GM12878 (cell line): Measurements from ENCODE around the gene PPIA. TPM values are rescaled to one million over a fixed set of nuclear protein-coding genes. Genes with fewer than 3 reads are reported as not detected.

Source experiments
- BCLAF1 ChIP-seq: fragments of 450-650 bp; IDR thresholded peaks from 2 replicates; pipeline ENCODE4 v1.6.1; 2017; ENCODE audit warnings: antibody characterized with exemption, mild to moderate bottlenecking, moderate library complexity
- CEBPB ChIP-seq, 2 experiments: fragments of 150-350 bp in 1 of 2; IDR thresholded peaks; 2 replicates each; pipeline ENCODE4 v1.6.1; 2012 to 2014; ENCODE audit warnings: low read depth in 2 of 2, low read length in 2 of 2, borderline replicate concordance in 1 of 2, inconsistent platforms in 1 of 2
- CTCF ChIP-seq, 3 experiments: IDR thresholded peaks in 2 of 3; conservative IDR thresholded peaks in 1 of 3; 2 replicates each; pipeline ENCODE4 v1.5.1; 2011; ENCODE audit warnings: low read depth in 3 of 3, low read length in 3 of 3, mild to moderate bottlenecking in 3 of 3, control low read depth in 2 of 3, moderate library complexity in 2 of 3, inconsistent platforms in 1 of 3, mixed read lengths in 1 of 3; ENCODE audit not compliant: control insufficient read depth in 2 of 3, insufficient read depth in 1 of 3; ENCODE audit errors: extremely low read depth in 1 of 3
- ESRRA ChIP-seq: IDR thresholded peaks from 2 replicates; pipeline ENCODE4 v1.6.1; 2012; ENCODE audit warnings: mild to moderate bottlenecking, low read length, improper control_type of control experiment
- EZH2 ChIP-seq: IDR thresholded peaks from 2 replicates; pipeline ENCODE4 v1.6.1; 2012; ENCODE audit warnings: low read depth, mild to moderate bottlenecking, control low read depth, inconsistent platforms, low read length, borderline replicate concordance; ENCODE audit not compliant: control insufficient read depth
- KAT2A ChIP-seq: conservative IDR thresholded peaks from 2 replicates; pipeline ENCODE4 v1.6.1; 2011; ENCODE audit warnings: low read depth, low read length; ENCODE audit not compliant: control insufficient read depth
- NFXL1 ChIP-seq: fragments of 450-650 bp; IDR thresholded peaks from 2 replicates; pipeline ENCODE4 v1.6.1; 2017; ENCODE audit warnings: antibody characterized with exemption, mild to moderate bottlenecking, borderline replicate concordance
- NR2F1 ChIP-seq: fragments of 450-650 bp; conservative IDR thresholded peaks from 2 replicates; pipeline ENCODE4 v1.6.1; 2017; ENCODE audit warnings: mild to moderate bottlenecking
- RAD21 ChIP-seq: IDR thresholded peaks from 2 replicates; pipeline ENCODE4 v1.6.1; 2011; ENCODE audit warnings: mild to moderate bottlenecking, low read depth, low read length, moderate library complexity; ENCODE audit not compliant: insufficient read depth
- RELA ChIP-seq: fragments of 450-650 bp; IDR thresholded peaks from 2 replicates; pipeline ENCODE4 v1.8.0; 2014; ENCODE audit warnings: borderline replicate concordance; ENCODE audit not compliant: partially characterized antibody
- SKIL ChIP-seq: fragments of 450-650 bp; IDR thresholded peaks from 2 replicates; pipeline ENCODE4 v1.6.1; 2017; ENCODE audit warnings: mild to moderate bottlenecking, low read depth, inconsistent platforms; ENCODE audit not compliant: poor library complexity, severe bottlenecking
- STAT1 ChIP-seq: fragments of 450-650 bp; conservative IDR thresholded peaks from 2 replicates; pipeline ENCODE4 v1.6.1; 2014; ENCODE audit warnings: antibody characterized with exemption, mild to moderate bottlenecking
- USF2 ChIP-seq: IDR thresholded peaks from 2 replicates; pipeline ENCODE4 v1.6.1; 2011; ENCODE audit warnings: low read depth, low read length, improper control_type of control experiment, borderline replicate concordance
- YBX1 ChIP-seq: fragments of 450-650 bp; IDR thresholded peaks from 2 replicates; pipeline ENCODE4 v1.6.1; 2016; ENCODE audit warnings: antibody characterized with exemption
- ZBED1 ChIP-seq: IDR thresholded peaks from 2 replicates; pipeline ENCODE4 v1.6.1; 2016; ENCODE audit warnings: borderline replicate concordance
- ZBTB11 ChIP-seq: fragments of 450-650 bp; formaldehyde crosslinking; IDR thresholded peaks from 2 replicates; pipeline ENCODE4 v1.5.0; 2022; ENCODE audit warnings: mild to moderate bottlenecking, missing genetic modification characterization
- polyA plus RNA-seq, 11 experiments: library from polyadenylated mRNA; depleted of rRNA in 4 of 11; unstranded in 6 of 11; stranded (reverse) in 5 of 11; fragments of >200 nt; fragmentation: Nextera tagmentation in 4 of 11; fragmentation: Illumina TruSeq in 1 of 11; extraction: Ambion mirVana in 4 of 11; extraction: Trizol in 1 of 11; gene quantifications; 1 replicate in 1 of 11; 2 replicates in 10 of 11; pipeline versions ENCODE4 v1.2.1 to v1.2.3, GENCODE V29; 2011 to 2016; ENCODE audit warnings: inconsistent platforms in 2 of 11, missing spikeins in 2 of 11, low read depth in 1 of 11
- total RNA-seq, 4 experiments: library from RNA; depleted of rRNA in 3 of 4; stranded (reverse); fragments of >200 nt in 3 of 4; fragmentation: Illumina TruSeq in 1 of 4; extraction: Trizol in 1 of 4; gene quantifications; 2 replicates each; pipeline versions ENCODE4 v1.2.1 to v1.2.3, GENCODE V29; 2013 to 2021

PPIA gene
- total and polyA plus RNA-seq, 10 of the 15 experiments (the other 5 are each of a cell fraction or from before 2014, with no cell fraction given) = 2,712 to 7,982 (median 5,027) TPM

- TF ChIP-seq BCLAF1 = no peak
- no peak for TF ChIP-seq RELA
- no peak for TF ChIP-seq ZBTB11
- no peak for TF ChIP-seq KAT2A
- peak; percentile 24; the same call in 1 of the 2 replicates for TF ChIP-seq RAD21
- TF ChIP-seq CEBPB (IDR thresholded peaks at IDR 0.05; ENCODE audit: borderline replicate concordance in 1 of 2, low read depth in 2 of 2, low read length in 2 of 2) = no peak
- 0 out of 2 replicates have a peak, but pooled peaks have one; percentile 30 for TF ChIP-seq ESRRA
- TF ChIP-seq ZBED1 = peak; percentile 65; the same call in 1 of the 2 replicates
- no peak for TF ChIP-seq YBX1
- no peak for TF ChIP-seq NR2F1
- TF ChIP-seq EZH2 = no peak
- TF ChIP-seq SKIL = peak; percentile 39
- no peak for TF ChIP-seq NFXL1
- peak; percentile 57 to 61 (median 61) for TF ChIP-seq CTCF (IDR thresholded peaks at IDR 0.05 in 2 of 3, conservative IDR thresholded peaks at IDR 0.05 in 1 of 3; ENCODE audit: control insufficient read depth in 2 of 3, extremely low read depth in 1 of 3, insufficient read depth in 1 of 3, low read depth in 3 of 3, low read length in 3 of 3)
- no peak for TF ChIP-seq USF2
- TF ChIP-seq STAT1 = no peak
Observed at GRCh38 chr7:44797329-44798258, 1.1 kb downstream of the PPIA start (continued).
